GM13977 (cell line): ENCODE data around the gene LCE4A.

Source experiments
- DNase-seq: peaks from one replicate; pipeline ENCODE4 v3.0.0; 2012; ENCODE audit warnings: low spot score
- in situ Hi-C: fragments of 300-500 bp; cut with MboI; formaldehyde crosslinking; loops from one replicate; pipeline ENCODE4 v1.12.0; 2022; ENCODE audit warnings: low sequenced_read_pairs, low pct_unique_long_range_greater_than_20kb, mixed read lengths, inconsistent platforms; ENCODE audit not compliant: unreplicated experiment
- TF ChIP-seq, protein P1 (sequence below): IDR thresholded peaks from 2 replicates; pipeline ENCODE4 v1.5.1; 2012; ENCODE audit warnings: mild to moderate bottlenecking, control low read depth; ENCODE audit not compliant: insufficient read depth; ENCODE audit errors: extremely low read depth, missing control alignments

Gene LCE4A

DNA sequence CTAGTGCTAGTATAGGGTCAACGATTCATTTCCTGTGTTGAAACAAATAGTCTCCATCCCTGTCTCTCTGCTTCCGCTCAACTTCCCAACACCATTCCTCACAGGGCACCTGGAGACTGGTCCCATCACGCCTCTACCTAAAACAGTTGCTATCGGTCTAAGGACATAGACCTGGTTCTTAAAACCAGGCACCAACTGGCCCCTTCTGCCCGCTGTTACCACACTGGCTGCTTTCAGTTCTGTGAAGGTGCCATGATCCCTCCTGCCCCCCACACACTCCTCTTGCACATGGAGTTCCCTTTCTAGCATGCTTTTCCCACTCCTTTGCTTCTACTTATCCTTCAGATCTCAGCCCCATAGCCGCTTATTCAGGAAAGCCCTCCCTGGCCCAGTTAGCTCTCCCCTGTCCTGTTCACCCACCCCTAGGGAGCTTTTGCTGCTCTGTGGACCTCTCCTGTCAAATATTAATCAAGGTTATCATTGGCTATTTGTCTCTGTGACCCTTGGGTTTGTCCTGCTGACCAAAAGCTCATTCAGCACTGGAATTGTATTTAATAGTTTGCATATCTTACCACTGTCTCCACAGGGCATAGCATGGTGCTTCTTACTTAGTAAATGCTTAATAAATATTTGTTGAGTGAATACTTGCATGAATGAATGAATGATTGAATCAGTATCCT lies 37.9 kb downstream of the LCE4A start:
- in situ Hi-C loops = no loop called here
- DNase-seq = no peak
- TF ChIP-seq, protein P1, sequence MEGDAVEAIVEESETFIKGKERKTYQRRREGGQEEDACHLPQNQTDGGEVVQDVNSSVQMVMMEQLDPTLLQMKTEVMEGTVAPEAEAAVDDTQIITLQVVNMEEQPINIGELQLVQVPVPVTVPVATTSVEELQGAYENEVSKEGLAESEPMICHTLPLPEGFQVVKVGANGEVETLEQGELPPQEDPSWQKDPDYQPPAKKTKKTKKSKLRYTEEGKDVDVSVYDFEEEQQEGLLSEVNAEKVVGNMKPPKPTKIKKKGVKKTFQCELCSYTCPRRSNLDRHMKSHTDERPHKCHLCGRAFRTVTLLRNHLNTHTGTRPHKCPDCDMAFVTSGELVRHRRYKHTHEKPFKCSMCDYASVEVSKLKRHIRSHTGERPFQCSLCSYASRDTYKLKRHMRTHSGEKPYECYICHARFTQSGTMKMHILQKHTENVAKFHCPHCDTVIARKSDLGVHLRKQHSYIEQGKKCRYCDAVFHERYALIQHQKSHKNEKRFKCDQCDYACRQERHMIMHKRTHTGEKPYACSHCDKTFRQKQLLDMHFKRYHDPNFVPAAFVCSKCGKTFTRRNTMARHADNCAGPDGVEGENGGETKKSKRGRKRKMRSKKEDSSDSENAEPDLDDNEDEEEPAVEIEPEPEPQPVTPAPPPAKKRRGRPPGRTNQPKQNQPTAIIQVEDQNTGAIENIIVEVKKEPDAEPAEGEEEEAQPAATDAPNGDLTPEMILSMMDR = no peak

DNA sequence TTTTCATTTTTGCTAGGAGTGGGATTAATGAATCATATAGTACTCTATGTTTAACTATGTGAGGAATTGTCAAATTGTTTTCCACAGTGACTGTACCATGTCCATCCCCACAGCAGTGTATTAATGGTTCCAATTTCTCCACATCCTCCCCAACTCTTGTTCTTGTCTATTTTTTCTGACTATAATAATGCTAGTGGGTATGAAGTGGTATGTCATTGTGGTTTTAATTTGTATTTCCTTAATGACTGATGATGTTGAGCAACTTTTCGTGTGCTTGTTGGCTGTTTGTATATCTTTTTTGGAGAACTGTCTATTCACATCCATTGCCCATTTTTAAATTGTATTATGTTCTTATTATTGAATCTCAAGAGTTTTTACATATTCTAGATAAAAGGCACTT lies 39.9 kb downstream of the LCE4A start:
- TF ChIP-seq, protein P1 = no peak
- no peak for DNase-seq
- in situ Hi-C loops = no loop called here

DNA sequence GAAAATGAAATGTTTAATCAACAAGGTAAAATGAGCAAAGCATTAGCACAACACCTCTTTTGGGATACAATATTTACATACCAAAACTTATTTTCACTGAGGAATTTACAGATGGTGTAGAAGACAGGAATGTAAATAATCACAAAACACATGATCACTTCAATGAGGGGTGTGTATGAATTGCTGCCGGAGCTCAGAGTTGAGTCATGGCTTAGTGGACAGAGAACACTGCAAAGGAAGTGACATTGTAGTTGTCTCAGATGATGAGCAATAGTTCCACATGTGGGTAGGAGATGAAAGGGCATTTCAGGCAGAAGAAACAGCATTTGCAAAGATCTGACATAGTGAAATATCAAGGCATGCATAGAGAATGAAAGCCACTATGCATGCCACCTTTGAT lies 44.3 kb downstream of the LCE4A start:
- DNase-seq = no peak
- TF ChIP-seq, protein P1 = no peak
- in situ Hi-C loops = no loop called here

DNA sequence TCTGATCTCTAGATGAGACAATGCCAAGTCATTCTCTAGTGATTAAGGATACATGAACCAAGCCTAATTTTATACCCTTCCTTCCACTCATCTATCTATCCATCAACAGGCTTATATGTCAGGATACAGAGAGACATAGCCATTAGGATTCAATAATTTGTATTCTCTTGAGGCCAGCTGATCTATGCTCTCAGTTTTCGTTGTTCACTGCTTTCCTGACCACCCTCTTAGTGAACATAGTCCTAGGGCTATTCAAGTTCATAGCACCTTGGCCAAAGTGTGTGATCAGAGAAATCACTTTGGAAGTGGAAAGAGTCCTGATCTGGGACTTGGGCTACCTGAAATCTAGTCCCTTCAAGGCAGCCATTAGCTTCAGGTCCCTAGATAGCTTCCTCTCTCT lies 45.6 kb downstream of the LCE4A start:
- DNase-seq = no peak
- in situ Hi-C loops = no loop called here
- TF ChIP-seq, protein P1 = no peak

DNA sequence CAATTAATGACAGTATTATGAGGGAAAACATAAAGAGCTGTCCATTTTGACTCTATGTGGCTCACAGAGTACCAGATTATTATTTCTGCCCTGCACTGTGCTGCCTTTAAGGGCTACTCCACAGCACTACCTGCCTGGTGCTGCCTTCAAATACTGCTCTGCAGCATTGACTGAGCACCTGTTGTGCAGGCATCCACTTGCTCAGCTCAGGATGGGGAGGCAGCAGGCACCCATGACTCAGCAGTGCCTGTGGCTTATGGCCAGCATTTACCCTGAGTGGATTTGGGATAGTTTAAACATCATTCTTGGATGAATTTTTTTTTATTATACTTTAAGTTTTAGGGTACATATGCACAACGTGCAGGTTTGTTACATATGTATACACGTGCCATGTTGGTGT lies 48.9 kb downstream of the LCE4A start:
- TF ChIP-seq, protein P1 = no peak
- DNase-seq = no peak
- in situ Hi-C loops = no loop called here

DNA sequence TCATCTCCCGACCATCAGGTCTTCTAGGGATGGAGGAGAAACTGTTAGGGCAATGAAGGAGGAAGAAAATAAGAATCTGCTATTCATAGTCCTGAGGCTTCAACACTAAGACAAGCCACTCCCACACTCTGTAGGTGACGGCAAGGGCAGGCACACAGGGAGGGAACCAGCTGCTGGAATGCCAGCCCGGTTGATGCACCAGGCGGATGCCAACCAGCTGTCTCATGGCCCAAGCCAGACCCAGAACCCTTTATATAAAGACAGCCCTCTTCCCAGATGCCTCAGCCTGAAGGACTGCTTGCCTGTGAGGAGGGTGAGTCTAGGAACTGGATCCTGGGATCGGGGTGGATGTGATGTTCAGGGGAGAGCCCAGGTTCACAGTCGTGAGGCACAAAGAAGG lies 49.8 kb downstream of the LCE4A start, which contains the start of gene KPRP:
Gene KPRP (plus strand): TSS at position 279 of the 400 bp plus-strand sequence. CDS start 1,564 bp downstream, outside the sequence.
- in situ Hi-C loops = no loop called here
- TF ChIP-seq, protein P1 = no peak

DNA sequence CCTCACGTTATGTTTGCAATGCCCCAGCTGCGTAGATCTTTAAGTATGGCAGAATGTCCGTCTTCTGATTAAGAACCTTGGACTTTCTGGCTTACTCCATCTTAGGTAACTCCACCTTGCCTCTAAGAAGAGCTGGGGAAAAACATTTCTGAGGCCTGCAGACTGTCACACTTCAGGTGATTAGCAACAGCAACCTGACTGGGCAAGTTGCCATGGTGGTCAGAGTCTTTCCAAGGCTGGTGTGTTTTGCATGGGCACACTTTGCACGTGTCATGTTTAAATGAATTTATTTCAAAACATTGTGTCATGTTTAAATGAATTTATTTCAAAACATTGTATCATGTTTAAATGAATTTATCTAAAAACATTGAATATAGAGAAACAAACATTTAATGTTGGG lies 50.7 kb downstream of the LCE4A start:
- DNase-seq = no peak
- TF ChIP-seq, protein P1 = no peak
- in situ Hi-C loops = no loop called here

More for the DNA sequence above, 49.8 kb downstream of the LCE4A start, which contains the start of gene KPRP:
- DNase-seq = no peak
